A172 (cell line): Measurements from ENCODE around the gene EEF1AKMT1. TPM values are rescaled to one million over a fixed set of nuclear protein-coding genes. Genes with fewer than 3 reads are reported as not detected.

Experiments
- DNase-seq: peaks from one replicate; pipeline ENCODE4 v3.0.0-alpha.2; 2015; ENCODE audit warnings: low spot score
- total RNA-seq: library from RNA; depleted of rRNA; stranded (reverse); fragments of >200 nt; shearing (Covaris generic); gene quantifications from 2 replicates; pipeline ENCODE4 v1.2.3, GENCODE V29; 2014; rRNA removed

The EEF1AKMT1 gene, protein sequence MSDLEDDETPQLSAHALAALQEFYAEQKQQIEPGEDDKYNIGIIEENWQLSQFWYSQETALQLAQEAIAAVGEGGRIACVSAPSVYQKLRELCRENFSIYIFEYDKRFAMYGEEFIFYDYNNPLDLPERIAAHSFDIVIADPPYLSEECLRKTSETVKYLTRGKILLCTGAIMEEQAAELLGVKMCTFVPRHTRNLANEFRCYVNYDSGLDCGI
- total RNA-seq = 10.7 and 16.8 TPM in 2 replicates

DNA sequence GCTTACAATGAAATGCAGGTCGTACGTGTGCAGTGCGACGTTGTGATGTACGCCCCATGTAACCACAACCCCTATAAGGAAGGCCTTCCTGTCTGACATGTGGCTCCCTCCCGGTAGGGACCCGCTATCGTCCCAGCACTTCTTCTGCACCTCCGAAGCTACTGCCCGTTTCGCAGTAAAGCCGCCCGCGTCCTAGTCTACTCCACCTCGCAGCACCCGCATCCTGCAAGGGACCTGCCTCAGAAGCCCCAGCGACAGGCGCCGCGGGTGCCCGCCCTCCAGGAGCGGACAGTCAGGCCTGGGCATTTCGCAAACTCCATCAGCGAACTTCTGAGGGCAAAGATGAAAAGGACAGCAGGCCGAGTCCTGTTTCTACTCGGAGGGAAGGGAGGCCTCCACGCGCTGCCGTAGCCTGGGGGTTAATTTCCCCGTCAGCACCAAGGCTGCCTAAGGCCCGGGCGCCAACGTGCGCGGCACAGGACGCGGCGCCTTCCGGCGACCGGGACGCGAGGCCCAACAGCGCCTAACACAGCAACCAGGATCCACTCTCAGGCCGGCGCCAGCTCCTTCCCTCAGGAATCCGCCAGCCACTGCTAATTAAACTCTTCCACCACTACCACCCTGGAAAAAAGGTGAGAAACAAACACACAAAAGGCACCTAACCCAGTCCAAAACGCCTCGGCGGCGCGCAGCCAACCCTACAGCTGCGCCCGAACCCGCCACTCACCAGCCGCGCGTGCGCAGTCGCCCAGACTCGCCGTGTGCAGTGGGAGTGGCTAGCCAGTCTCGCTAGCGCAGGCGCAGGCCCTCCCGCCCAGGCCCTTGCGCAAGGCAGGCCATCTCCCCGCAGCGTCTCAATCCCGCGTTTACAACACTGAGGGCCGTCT, at the start of gene EEF1AKMT1:
TSS of gene EEF1AKMT1 (minus strand) at position 768 of the 887 bp plus-strand sequence. CDS start 16,363 bp downstream, outside the sequence.
- DNase-seq = peak; percentile 78

- DNase-seq = no peak
Measured at GRCh38 chr13:20823071-20823470, 49.3 kb upstream of the EEF1AKMT1 start.

GRCh38 chr13:20822406-20822805, 48.6 kb upstream of the EEF1AKMT1 start:
- DNase-seq = no peak

DNA sequence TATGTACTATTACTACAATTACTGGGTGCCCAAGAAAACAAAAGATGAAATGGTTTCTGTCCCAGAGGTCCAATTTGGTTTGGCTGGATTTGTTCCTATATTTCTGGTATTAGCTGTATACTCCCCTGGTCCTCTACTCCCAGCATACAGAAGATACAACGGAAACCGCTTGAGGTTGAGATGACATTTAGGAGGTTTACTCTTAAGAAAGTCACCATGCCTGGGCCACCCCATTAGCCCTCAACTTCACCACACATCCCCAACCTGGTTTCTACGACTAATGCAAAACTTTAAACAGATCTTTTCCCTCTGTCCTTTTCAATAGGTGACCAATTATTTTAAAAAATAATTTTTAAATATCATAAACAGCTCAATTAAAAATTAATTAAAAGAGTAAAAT, 46.0 kb upstream of the EEF1AKMT1 start:
- DNase-seq = no peak

DNA sequence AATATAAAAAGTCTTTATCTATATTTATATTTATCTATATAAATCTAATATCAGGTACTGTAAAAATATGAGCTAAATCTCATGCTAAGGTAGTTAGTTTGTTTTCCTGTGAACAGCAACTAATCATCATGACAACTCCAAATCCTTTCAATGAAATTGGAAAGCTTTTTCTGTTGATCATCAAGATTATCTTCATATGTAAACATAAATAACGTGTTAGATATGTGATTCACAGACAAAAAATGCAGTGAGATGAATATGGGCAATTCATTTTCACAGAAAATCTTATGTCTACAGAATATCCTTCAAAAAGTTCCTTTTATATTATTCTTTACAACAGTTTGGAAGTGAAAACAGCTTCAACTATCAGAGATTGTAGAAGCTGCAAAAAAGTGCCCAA, 41.7 kb upstream of the EEF1AKMT1 start:
- peak; percentile 5 for DNase-seq

DNA sequence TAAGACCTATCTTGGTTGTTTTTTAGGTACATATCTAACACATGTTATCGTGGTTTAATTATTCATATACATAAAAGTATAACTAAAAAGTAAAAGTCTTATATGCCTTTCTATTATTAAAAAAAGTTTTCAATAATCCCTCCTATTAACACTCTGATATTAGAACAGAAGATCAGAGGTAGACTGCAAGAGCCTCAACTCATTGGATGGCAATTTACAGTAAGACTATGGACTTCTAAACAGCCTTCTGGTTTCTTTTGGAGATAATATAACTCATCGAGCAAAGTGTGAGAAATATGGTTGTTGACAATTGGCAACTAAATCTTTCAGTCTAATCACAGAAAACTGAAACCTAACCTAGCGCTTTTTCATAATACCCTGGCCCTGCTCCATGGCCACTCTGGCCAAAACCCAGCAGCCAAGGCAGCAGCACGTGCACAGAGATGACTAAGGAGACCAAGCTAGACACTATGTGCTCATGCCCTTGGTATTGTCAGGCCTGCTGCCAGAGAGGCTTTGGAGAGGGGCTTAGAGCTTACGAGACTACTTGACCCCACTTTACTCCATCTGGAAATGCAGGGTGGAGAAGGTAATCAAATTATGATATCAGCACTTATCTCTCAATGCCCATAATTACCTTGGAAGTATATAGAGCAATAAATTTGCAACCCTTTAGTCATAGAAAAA, 40.6 kb upstream of the EEF1AKMT1 start:
- peak; percentile 83 for DNase-seq

GRCh38 chr13:20812890-20813289, 39.1 kb upstream of the EEF1AKMT1 start:
- no peak for DNase-seq

DNA sequence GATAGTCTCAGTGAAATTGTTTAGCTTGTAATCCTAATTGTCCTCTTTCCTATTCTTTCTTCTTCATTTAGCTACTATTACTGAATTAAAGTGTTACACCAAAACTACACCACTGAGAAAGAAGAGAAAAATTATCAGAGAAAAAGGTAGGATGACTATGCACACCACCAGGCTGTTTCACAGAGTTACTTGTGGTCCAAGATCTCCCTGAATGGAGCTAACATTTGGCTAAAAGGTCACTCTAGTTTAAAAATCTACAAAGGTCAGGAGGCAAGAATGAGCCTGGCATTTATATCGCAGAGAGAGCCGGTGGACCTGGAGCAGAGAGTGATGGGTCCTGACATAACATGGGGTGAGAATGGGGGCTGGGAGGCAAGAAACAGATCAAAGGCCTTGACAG, 37.0 kb upstream of the EEF1AKMT1 start:
- DNase-seq = no peak

DNA sequence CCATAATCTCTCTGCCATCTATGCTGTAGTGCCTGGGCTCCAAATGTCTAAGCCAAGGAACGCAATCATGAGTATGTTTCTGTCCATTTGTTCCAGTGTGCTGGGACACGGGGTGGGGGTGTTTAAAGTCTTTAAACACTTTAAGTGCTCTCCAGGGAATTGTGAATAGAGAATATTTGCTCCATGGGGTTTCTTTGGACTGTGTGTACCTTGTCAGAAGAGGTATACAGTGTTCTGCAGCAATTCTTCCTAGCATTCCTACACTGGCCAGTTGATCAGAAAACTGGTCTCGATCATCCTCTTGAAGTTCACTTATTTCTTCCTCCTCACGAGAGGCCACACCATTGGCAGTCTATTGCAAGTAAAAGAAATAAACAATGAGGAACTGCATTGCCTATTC, 35.1 kb upstream of the EEF1AKMT1 start:
- no peak for DNase-seq

- no peak for DNase-seq
Measured at GRCh38 chr13:20803180-20803965, 29.6 kb upstream of the EEF1AKMT1 start.

DNA sequence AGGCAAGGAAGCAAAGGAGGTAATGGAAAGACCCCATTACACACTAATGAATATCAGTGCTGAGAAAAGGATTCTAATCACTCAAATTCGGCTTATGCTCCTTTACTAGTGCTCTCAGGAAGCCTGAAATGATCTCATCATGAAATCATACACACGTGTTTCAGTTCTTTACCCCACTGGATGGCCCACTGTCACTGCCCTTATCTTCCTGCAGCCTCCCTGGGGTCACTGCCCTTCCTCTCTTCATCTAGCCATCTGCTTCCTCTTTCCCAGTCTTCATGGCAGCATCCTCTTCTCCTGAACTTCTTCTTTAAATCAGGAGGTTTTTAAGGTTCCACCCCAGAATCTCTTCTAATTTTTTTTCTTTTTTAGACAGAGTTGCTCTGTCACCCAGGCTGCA, 27.9 kb upstream of the EEF1AKMT1 start:
- peak; percentile 3 for DNase-seq

GRCh38 chr13:20799726-20800416, 26.1 kb upstream of the EEF1AKMT1 start:
- no peak for DNase-seq

DNA sequence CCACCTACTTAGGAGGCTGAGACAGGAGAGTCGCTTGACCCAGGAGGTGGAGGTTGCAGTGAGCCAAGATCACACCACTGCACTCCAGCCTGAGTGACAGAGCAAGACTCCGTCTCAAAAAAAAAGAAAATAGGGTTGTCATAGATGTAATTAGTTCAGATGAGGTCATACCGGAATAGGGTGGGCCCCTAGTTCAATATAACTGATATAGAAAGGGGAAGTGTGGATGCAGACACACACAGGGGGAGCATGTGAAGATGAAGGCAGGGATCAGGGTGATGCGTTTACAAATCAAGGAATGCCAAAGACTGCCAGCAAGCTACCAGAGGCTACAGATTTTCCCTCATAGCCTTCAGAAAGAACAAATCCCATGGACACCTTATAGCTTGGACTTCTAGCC, 24.3 kb upstream of the EEF1AKMT1 start:
- no peak for DNase-seq

DNA sequence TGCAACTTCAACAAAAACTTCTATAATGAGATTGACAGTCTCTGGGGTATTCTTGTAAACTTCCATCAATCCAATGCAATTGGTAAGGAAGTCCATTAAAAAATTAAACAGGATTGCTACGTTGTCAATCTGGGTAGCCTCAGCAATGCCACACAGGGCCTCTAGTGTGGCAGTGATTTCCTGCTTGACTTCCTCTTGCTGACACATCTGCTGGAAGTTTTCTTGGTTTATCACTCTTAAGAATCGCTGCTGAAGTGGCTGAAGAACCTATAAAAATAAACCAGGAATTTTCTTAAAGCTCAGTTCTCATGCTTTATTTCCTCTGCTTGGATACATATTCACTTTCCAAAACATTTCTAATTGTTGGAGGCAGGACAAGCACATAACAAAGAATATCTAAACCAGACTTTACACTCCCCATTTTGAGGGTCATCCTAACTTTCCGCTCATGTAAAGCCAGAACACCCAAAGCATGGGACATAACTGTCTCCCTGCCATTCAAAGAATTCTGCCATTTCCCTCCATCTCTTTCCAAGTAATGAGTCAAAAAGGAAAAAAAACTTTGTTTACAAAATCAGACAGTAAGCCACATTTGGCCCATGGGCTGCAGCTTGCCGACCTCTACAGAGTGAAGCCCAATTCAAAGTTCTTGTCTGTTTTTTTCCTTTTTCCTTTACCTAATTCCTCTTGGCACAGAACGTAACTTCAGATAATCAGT, 23.2 kb upstream of the EEF1AKMT1 start:
- peak; percentile 32 for DNase-seq

GRCh38 chr13:20789665-20790064, 15.9 kb upstream of the EEF1AKMT1 start:
- no peak for DNase-seq

DNA sequence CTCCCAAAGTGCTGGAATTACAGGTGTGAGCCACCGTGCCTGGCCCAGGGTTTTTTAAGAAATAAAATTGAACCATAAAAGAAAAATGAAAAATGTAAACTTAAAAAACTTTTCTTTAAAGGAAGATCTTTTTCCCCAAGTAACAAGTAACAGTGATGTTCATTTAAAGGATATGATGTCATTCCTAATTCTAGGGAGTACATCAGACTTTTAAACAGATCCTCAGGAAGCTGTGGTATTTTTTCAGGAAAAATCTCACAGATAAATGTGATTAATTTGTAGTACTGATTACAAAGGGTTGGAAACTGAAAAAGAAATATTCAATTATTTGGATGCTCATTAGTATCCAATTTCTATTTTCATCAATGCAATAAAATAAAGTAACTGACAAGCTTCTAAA, 14.6 kb upstream of the EEF1AKMT1 start:
- DNase-seq = no peak

- DNase-seq = no peak
Measured at GRCh38 chr13:20787180-20787579, 13.4 kb upstream of the EEF1AKMT1 start.

DNA sequence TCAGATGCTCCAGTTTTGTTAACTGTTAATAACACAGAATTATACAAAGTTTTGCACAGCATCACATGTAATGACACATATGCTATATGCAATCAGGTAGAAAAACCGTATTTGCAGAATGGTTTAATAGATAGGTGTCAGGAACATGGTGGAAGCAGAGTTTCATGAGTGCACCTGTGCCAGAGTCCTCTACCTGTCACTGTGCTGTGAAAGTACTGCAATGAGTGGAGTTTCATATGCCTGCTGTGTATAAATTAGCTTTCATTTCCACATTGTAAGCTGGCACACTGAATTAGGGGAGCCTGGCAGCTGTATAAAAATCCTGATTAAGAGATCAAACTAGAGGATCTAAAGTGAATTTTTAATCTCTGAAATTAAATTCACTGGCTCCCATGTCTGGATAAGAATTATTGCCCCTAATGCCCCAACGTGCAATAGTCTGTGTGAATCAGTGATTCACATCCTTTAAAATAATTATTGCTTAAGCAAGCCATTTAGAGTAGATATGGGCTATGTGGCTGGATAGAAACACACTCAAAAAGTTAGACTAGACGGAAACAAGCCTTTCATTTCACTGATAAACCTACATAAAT, 8.5 kb upstream of the EEF1AKMT1 start:
- DNase-seq = no peak

DNA sequence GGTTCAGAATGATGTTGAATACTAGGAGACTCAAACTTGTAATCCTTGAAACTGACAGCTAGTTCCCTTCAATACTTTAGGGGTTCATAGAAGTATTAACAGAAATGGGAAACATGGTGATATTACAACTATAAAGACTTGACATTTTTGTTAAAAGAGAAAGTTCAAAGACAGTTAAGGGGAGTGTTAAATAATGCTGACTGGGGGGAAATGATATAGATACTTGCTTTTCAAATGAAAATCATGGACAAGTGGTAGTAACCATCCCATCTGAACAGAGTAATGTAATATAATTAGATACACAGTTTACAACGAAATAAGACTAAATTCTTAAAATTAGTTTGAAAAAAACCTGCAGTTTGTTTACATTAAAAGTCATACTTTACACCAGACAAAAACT, 6.6 kb upstream of the EEF1AKMT1 start:
- no peak for DNase-seq

DNA sequence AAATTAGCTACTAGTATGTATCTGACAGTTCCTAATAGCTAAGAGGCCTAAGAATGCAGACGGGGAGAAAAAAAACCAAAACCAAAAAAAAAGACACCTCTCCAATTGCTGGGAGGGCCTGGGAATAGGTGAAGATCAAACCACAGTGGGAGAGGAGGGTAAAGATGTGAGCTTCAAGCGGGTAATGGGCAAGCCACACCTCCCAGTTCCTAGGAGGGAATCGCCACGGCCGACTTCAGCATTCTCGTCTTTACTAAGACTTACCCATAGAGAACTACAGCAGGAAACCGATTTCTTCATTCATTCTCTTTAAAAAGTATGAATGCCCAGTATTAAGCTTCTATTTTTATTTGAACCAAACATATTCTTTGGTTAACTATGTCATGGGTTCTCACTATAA, 5.6 kb upstream of the EEF1AKMT1 start:
- DNase-seq = no peak
